GM12875 (cell line): ENCODE results near the gene PIEZO1.

Experiments used
- H3K4me3 ChIP-seq: one replicate; pipeline ENCODE4 v1.5.1; 2011; ENCODE audit warnings: low read depth, low read length, control low read depth
- CTCF ChIP-seq: IDR thresholded peaks from 2 replicates; pipeline ENCODE4 v1.5.1; 2011; ENCODE audit warnings: low read depth, mild to moderate bottlenecking, control low read depth, inconsistent platforms, low read length, moderate library complexity, borderline replicate concordance; ENCODE audit not compliant: insufficient read depth

The PIEZO1 gene

GRCh38 chr16:88744577-88745521, 40.2 kb downstream of the PIEZO1 start:
- TF ChIP-seq CTCF, result no peak
- no peak overlapping the region for H3K4me3 ChIP-seq

GRCh38 chr16:88743693-88744576, 41.1 kb downstream of the PIEZO1 start:
- TF ChIP-seq CTCF, result peak; percentile 92
- H3K4me3 ChIP-seq, result no peak overlapping the region

GRCh38 chr16:88742896-88743605, 42.0 kb downstream of the PIEZO1 start:
- TF ChIP-seq CTCF, result no peak
- H3K4me3 ChIP-seq, result no peak overlapping the region

GRCh38 chr16:88741368-88741767, 43.7 kb downstream of the PIEZO1 start:
- TF ChIP-seq CTCF, result no peak
- no peak overlapping the region for H3K4me3 ChIP-seq

GRCh38 chr16:88740727-88741055, 44.3 kb downstream of the PIEZO1 start:
- TF ChIP-seq CTCF, result no peak
- no peak overlapping the region for H3K4me3 ChIP-seq

- TF ChIP-seq CTCF, result no peak
- H3K4me3 ChIP-seq, result no peak overlapping the region
Observed at GRCh38 chr16:88739977-88740726, 44.9 kb downstream of the PIEZO1 start.
